Peyer's patch (tissue), 4 donors: ENCODE data around the gene ZNF740. TPM values are rescaled to one million over a fixed set of nuclear protein-coding genes. Genes with fewer than 3 reads are reported as not detected.
A peak's percentile ranks its signal among the peaks of the same experiment; 100 is the strongest.
"Not testable (repeated sequence)": the region's sequence is repeated elsewhere in the genome, so short reads cannot be mapped to it uniquely, and the experiment has no call there.

ENCODE experiments used
- DNase-seq, 3 donors: peaks; one replicate each; pipeline ENCODE4 v3.0.0-alpha.2; 2017 to 2019
- H3K27ac ChIP-seq, 4 donors: fragments of 200-600 bp; sonication (generic); one replicate each; pipeline ENCODE4 v1.5.1; 2016 to 2019
- H3K27me3 ChIP-seq, 2 donors: fragments of 200-600 bp; sonication (generic); one replicate each; pipeline ENCODE4 v1.5.1; 2019
- H3K36me3 ChIP-seq, 3 donors: fragments of 200-600 bp; sonication (generic); one replicate each; pipeline ENCODE4 v1.5.1; 2016 to 2019
- H3K4me1 ChIP-seq, 4 donors: fragments of 200-600 bp; sonication (generic); one replicate each; pipeline ENCODE4 v1.5.1; 2016 to 2019
- H3K4me3 ChIP-seq, 4 donors: fragments of 200-600 bp; sonication (generic); 1 replicate in 3 of 4; 2 replicates in 1 of 4; pipeline ENCODE4 v1.5.1; 2016 to 2019; ENCODE audit warnings: mild to moderate bottlenecking in 1 of 4
- H3K9me3 ChIP-seq, 4 donors: fragments of 200-600 bp; sonication (generic); one replicate each; pipeline ENCODE4 v1.5.1; 2016 to 2019; ENCODE audit warnings: mild to moderate bottlenecking in 1 of 4
- POLR2A ChIP-seq, 2 donors: fragments of 450-650 bp; IDR thresholded peaks; one replicate each; pipeline ENCODE4 v1.5.1; 2017; ENCODE audit warnings: antibody characterized with exemption in 2 of 2, mild to moderate bottlenecking in 2 of 2, moderate library complexity in 2 of 2
- total RNA-seq, 4 donors: library from RNA; depleted of rRNA; stranded (reverse); fragments of >200 nt; gene quantifications; one replicate each; pipeline ENCODE4 v1.1.0, GENCODE V29; 2016
- TF ChIP-seq, protein P1 (sequence below), 6 experiments: fragments of 450-650 bp in 4 of 6; fragments of 200-600 bp in 2 of 6; sonication (generic) in 1 of 6; IDR thresholded peaks; one replicate each; pipeline ENCODE4 v1.5.1; 2017 to 2019; ENCODE audit warnings: antibody characterized with exemption in 6 of 6, mild to moderate bottlenecking in 3 of 6, moderate library complexity in 1 of 6

Gene ZNF740
- total RNA-seq, 4 donors from 2014 or later, result 11.9 to 38.8 (median 23.1) TPM

DNA sequence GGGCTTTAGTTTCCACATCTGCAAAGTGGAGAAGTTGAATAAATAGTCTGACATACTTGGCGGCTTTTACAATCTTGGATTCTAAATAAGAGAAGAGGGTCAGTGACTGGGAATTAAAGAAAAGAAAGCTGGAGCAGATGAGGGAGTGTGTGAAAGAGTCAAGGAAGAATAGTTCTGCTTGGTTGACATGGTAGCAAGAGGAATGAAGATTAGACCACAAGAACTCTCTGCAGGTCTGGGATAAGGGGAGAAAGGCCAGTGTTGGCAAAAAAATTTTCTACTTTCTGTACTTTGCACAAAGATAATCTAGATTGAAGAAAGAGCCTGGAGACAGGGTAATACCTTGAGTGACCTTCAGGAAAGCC lies 20.6 kb downstream of the ZNF740 start:
- DNase-seq, result no peak
- Histone ChIP-seq H3K4me1 (peaks cover 0 to 48% (median 31%) of the 10 kb centered on the region in 4 donors), H3K9me3 (no peaks in the 10 kb centered on the region), H3K27ac (peak overlapping the region in 2 of 4 donors; percentile 45 to 76), H3K27me3 (no peaks in the 10 kb centered on the region), H3K4me3 (peak overlapping the region in 1 of 4 donors; percentile 7), H3K36me3 (no peaks in the 10 kb centered on the region)
- no peak for TF ChIP-seq POLR2A (IDR thresholded peaks at IDR 0.05)
- TF ChIP-seq, protein P1, sequence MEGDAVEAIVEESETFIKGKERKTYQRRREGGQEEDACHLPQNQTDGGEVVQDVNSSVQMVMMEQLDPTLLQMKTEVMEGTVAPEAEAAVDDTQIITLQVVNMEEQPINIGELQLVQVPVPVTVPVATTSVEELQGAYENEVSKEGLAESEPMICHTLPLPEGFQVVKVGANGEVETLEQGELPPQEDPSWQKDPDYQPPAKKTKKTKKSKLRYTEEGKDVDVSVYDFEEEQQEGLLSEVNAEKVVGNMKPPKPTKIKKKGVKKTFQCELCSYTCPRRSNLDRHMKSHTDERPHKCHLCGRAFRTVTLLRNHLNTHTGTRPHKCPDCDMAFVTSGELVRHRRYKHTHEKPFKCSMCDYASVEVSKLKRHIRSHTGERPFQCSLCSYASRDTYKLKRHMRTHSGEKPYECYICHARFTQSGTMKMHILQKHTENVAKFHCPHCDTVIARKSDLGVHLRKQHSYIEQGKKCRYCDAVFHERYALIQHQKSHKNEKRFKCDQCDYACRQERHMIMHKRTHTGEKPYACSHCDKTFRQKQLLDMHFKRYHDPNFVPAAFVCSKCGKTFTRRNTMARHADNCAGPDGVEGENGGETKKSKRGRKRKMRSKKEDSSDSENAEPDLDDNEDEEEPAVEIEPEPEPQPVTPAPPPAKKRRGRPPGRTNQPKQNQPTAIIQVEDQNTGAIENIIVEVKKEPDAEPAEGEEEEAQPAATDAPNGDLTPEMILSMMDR (IDR thresholded peaks at IDR 0.05), result peak in 1 of 6 experiments; percentile 5

DNA sequence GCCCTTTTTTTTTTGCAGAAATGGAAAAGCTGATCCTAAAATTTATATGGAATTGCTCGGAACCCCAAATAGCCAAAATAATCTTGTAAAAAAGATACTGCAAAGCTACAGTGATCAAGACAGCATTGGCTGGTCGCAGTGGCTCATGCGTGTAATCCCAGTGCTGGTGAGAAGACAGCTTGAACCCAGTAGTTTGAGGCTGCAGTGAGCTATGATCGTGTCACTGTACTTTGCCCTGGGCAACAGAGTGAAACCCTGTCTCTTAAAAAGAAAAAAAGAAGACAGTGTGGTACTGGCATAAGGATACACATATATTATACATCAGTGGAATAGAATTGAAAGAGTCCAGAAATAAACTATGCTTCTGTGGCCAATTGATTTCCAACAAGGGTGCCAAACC lies 21.1 kb downstream of the ZNF740 start:
- TF ChIP-seq, protein P1 (IDR thresholded peaks at IDR 0.05), result no peak
- TF ChIP-seq POLR2A (IDR thresholded peaks at IDR 0.05), result no peak

DNA sequence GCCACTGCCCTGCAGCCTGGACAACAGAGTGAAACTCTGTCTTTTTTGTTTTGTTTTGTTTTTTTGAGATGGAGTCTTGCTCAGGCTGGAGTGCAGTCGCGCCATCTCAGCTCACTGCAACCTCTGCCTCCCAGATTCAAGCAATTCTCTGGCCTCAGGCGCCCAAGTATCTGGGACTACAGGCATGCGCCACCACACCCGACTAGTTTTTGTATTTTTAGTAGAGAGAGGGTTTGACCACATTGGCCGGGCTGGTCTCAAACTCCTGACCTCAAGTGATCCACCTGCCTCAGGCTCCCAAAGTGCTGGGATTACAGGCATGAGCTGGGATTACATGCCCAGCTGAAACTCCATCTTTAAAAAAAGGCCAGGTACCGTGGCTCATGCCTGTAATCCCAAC lies 21.8 kb downstream of the ZNF740 start:
- H3K27ac ChIP-seq, result peak overlapping the region in 1 of 4 donors; percentile 76
- not testable (repeated sequence) for DNase-seq, H3K36me3 ChIP-seq, H3K9me3 ChIP-seq, H3K27me3 ChIP-seq, H3K4me3 ChIP-seq
- peaks cover 0 to 51% (median 32%) of the 10 kb centered on the region in 4 donors for H3K4me1 ChIP-seq

More for the DNA sequence above, 21.1 kb downstream of the ZNF740 start:
- Histone ChIP-seq H3K4me1 (peaks cover 0 to 48% (median 31%) of the 10 kb centered on the region in 4 donors), H3K27me3 (no peaks in the 10 kb centered on the region), H3K4me3 (no peak overlapping the region), H3K9me3 (no peaks in the 10 kb centered on the region), H3K27ac (peak overlapping the region in 1 of 4 donors; percentile 76), H3K36me3 (no peaks in the 10 kb centered on the region)
- no peak for DNase-seq

DNA sequence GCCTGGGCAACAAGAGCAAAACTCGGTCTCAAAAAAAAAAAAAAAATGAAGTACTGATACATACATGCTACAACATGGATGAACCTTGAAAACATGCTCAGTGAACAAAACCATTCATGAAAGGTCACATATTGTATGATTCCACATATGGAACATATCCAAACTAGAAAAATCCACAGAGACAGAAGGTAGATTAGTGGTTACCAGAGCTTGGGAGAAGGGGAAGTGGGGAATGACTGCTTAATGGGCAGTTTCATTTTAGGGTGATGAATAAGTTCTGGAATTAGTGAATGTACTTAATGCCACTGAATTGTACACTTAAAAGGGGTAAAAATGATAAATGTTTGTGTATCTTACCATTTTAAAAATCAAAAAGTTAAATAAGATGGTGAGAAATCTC lies 23.8 kb downstream of the ZNF740 start:
- H3K4me1 ChIP-seq, result peaks cover 0 to 55% (median 34%) of the 10 kb centered on the region in 4 donors
- no peak for TF ChIP-seq POLR2A (IDR thresholded peaks at IDR 0.05)
- TF ChIP-seq, protein P1 (IDR thresholded peaks at IDR 0.05), result no peak

DNA sequence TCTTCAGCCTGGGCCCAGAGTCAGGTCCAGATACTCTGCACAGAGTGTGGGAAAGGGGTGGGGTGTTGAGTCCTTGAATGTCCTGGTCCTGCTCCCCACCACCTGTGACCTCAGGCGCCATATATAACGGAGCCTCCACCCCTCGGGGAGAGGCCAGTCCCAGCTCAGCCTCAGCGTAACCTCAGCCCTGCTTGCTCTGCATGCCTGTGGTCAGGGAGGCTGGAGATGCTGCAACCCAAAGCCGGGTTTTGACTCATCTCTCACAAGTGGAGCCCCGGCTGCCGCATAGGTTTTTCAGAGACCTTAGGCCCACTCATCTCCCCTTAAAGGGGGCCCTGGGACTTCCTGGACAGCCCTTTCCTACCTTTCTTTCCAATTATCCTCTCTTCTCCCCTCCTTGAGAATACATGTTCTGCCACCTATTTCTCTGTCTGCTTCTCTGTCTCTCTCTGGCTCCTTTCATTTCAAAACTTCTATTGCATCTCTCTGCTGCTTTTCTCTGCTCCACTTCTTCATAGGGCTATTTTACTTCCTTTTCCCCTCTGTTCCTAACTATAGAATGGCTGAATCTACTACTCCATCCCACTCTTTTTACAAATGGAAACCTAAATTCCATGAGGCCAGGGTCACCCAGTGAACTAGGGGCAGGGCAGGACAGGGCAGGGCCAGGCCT lies 25.4 kb downstream of the ZNF740 start:
- no peak for TF ChIP-seq POLR2A (IDR thresholded peaks at IDR 0.05)
- TF ChIP-seq, protein P1 (IDR thresholded peaks at IDR 0.05), result no peak
- peak overlapping the region in 3 of 4 donors; percentile 22 to 51 (median 38) for H3K4me3 ChIP-seq
- peak; percentile 53 to 78 (median 68) for DNase-seq
- H3K27me3 ChIP-seq, result no peaks in the 10 kb centered on the region
- peaks cover 0 to 50% (median 24%) of the 10 kb centered on the region in 4 donors for H3K4me1 ChIP-seq
- peaks cover 0 to 5% (median 0%) of the 10 kb centered on the region in 3 donors for H3K36me3 ChIP-seq
- H3K27ac ChIP-seq, result peak overlapping the region; percentile 59 to 86 (median 72)
- H3K9me3 ChIP-seq, result no peaks in the 10 kb centered on the region

More for the DNA sequence above, 23.8 kb downstream of the ZNF740 start:
- Histone ChIP-seq H3K36me3 (no peaks in the 10 kb centered on the region), H3K9me3 (no peaks in the 10 kb centered on the region), H3K27me3 (no peaks in the 10 kb centered on the region), H3K27ac (peak overlapping the region in 1 of 4 donors; percentile 6), H3K4me3 (no peak overlapping the region)
- DNase-seq, result no peak

DNA sequence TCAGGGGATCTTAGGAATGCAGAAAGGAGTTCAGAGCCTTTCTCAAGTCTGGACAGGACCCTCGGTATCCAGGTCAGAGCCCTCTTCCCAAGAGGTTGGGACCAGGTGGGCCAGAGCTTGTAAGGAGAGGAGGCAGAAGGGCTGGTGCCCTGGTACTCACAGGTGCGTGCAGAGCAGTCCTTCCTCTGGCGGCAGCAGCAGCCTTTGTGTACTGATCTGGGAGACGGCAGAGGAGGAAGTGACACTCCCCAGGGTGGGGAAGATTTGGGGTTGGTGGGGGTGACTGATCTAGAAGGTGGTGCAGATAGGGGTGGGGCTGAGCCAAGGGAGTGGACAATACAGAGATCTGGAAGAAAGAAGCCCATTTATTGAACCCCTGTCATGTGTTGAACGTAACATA lies 26.5 kb downstream of the ZNF740 start, which contains the start of gene ITGB7:
Gene ITGB7, minus strand, starts transcription at position 210 of the 400 bp plus-strand sequence. CDS start 6,808 bp downstream, outside the sequence.
- DNase-seq, result peak; percentile 58 to 94 (median 91)
- H3K4me1 ChIP-seq, result peaks cover 0 to 45% (median 16%) of the 10 kb centered on the region in 4 donors
- TF ChIP-seq, protein P1 (IDR thresholded peaks at IDR 0.05), result no peak
- peak; percentile 36 to 45 for TF ChIP-seq POLR2A (IDR thresholded peaks at IDR 0.05)
- peak within 1 kb of the TSS; percentile 22 to 51 (median 35) for H3K4me3 ChIP-seq
- H3K27ac ChIP-seq, result peak within 1 kb of the TSS; percentile 59 to 86 (median 72)
- no peaks in the 10 kb centered on the region for H3K9me3 ChIP-seq
- H3K36me3 ChIP-seq, result peaks cover 0 to 12% (median 0%) of the 10 kb centered on the region in 3 donors
- H3K27me3 ChIP-seq, result no peaks in the 10 kb centered on the region
